Adrenal gland (tissue), 12 donors: Measurements from ENCODE around the gene LMX1B. TPM values are rescaled to one million over a fixed set of nuclear protein-coding genes. Genes with fewer than 3 reads are reported as not detected.

Experiments used
- DNase-seq, 7 donors: peaks; one replicate each; pipeline ENCODE4 v3.0.0-alpha.2; 2019 to 2020
- H3K27ac ChIP-seq, 5 donors: fragments of 200-600 bp; sonication (generic) in 4 of 5; 1 replicate in 3 of 5; 2 replicates in 2 of 5; pipeline versions ENCODE4 v1.5.1 to v1.8.0; 2016 to 2020; ENCODE audit warnings: mild to moderate bottlenecking in 1 of 5
- H3K27me3 ChIP-seq: fragments of 200-600 bp; 2 replicates; pipeline ENCODE4 v1.8.0; 2021
- H3K36me3 ChIP-seq, 2 donors: fragments of 200-600 bp; replicated peaks in 1 of 2; 1 replicate in 1 of 2; 2 replicates in 1 of 2; pipeline versions ENCODE4 v1.5.1 to v1.8.0; 2018 to 2022
- H3K4me1 ChIP-seq, 2 donors: fragments of 200-600 bp; replicated peaks in 1 of 2; 1 replicate in 1 of 2; 2 replicates in 1 of 2; pipeline versions ENCODE4 v1.5.1 to v1.8.0; 2018 to 2021
- H3K4me3 ChIP-seq, 4 donors: fragments of 200-600 bp; sonication (generic) in 3 of 4; one replicate each; pipeline ENCODE4 v1.5.1; 2016 to 2018
- H3K9me3 ChIP-seq, 3 donors: fragments of 200-600 bp; sonication (generic) in 1 of 3; replicated peaks in 1 of 3; 1 replicate in 2 of 3; 2 replicates in 1 of 3; pipeline versions ENCODE4 v1.5.1 to v1.8.0; 2016 to 2021
- CTCF ChIP-seq, 6 experiments: fragments of 450-650 bp in 4 of 6; fragments of 200-600 bp in 2 of 6; sonication (generic) in 1 of 6; IDR thresholded peaks; 1 replicate in 5 of 6; 2 replicates in 1 of 6; pipeline versions ENCODE4 v1.5.1 to v1.8.0; 2016 to 2021; ENCODE audit warnings: antibody characterized with exemption in 6 of 6, mild to moderate bottlenecking in 2 of 6, moderate library complexity in 1 of 6
- POLR2A ChIP-seq, 2 donors: fragments of 450-650 bp; IDR thresholded peaks; one replicate each; pipeline ENCODE4 v1.6.1; 2017; ENCODE audit warnings: antibody characterized with exemption in 2 of 2, mild to moderate bottlenecking in 2 of 2, moderate library complexity in 1 of 2
- WGBS, 4 donors: extraction: QIAGEN DNeasy Blood & Tissue Kit in 2 of 4; methylation state at CpG; one replicate each; pipeline versions ENCODE4 v1.1.5 to v1.1.7; 2013 to 2017; 5-methylcytosine and 5-hydroxymethylcytosine counted together
- intact Hi-C, 2 donors: fragments of 100-400 bp; cut with DNase I; formaldehyde crosslinking; loops; one replicate each; pipeline versions ENCODE4 v1.14.1 to v1.15.0; 2022 to 2023
- polyA plus RNA-seq, 3 donors: library from polyadenylated mRNA; stranded (reverse); fragments of 200-250 nt in 2 of 3; fragments of 350-450 nt in 1 of 3; fragmentation: Illumina TruSeq in 1 of 3; extraction: RNeasy Lipid Tissue Mini Kit (QIAGEN cat#74804) in 1 of 3; gene quantifications; one replicate each; pipeline ENCODE4 v1.2.3, GENCODE V29; 2013 to 2014
- total RNA-seq, 9 donors: library from RNA; depleted of rRNA in 4 of 9; stranded (reverse); fragments of >200 nt in 4 of 9; fragments of 120-200 nt in 1 of 9; fragmentation: NEBNext Ultra II Directional in 1 of 9; extraction: Animal tissue kit (Norgen Biotek cat#: 25700) in 1 of 9; gene quantifications; one replicate each; pipeline versions ENCODE4 v1.1.0 to v1.2.4, GENCODE V29; 2013 to 2023
- donor health status: healthy with polysubstance abuse.
- donor health status: Bipolar disorder and iron deficiency.
- donor health status: DM: yes; HTN: yes; CAD: no.
- donor health status: DM: no; HTN: no; CAD: no.
- donor health status: DM: no; HTN: no; CAD: no.
- donor health status: DM: yes; HTN: yes; CAD: no.

LMX1B gene
- total and polyA plus RNA-seq, 12 donors = under 0.01 to 0.07 TPM; not detected in 10

- Histone ChIP-seq H3K36me3 (no peaks in the 10 kb centered on the region), H3K4me3 (no peak overlapping the region), H3K4me1 (peaks cover 0 to 14% of the 10 kb centered on the region in 2 donors), H3K27me3 (peaks cover 9% of the 10 kb centered on the region), H3K9me3 (no peaks in the 10 kb centered on the region), H3K27ac (no peak overlapping the region)
- no peak for TF ChIP-seq POLR2A (IDR thresholded peaks at IDR 0.05)
- TF ChIP-seq CTCF (IDR thresholded peaks at IDR 0.05) = peak; percentile 73 to 96 (median 88)
- DNase-seq = peak; percentile 71 to 93 (median 85)
- WGBS, 4 donors = 5 to 12% (median 6%) methylated on average over 28 to 36 of the region's 36 CpGs
- intact Hi-C loops = loop anchor here in 1 of 2 donors (1.0 kb wide), 1 partner anchor 76 kb away; no protein-coding TSS in a partner anchor
Observed at GRCh38 chr9:126704892-126705766, 91.4 kb downstream of the LMX1B start.

GRCh38 chr9:126705767-126706697 lies 92.3 kb downstream of the LMX1B start:
- peaks cover 9% of the 10 kb centered on the region for H3K27me3 ChIP-seq

GRCh38 chr9:126706698-126707053 lies 92.9 kb downstream of the LMX1B start:
- TF ChIP-seq CTCF (IDR thresholded peaks at IDR 0.05) (no peak), POLR2A (IDR thresholded peaks at IDR 0.05) (no peak)
- H3K4me1 ChIP-seq = peaks cover 0 to 14% of the 10 kb centered on the region in 2 donors
- H3K36me3 ChIP-seq = no peaks in the 10 kb centered on the region
- no peak overlapping the region for H3K4me3 ChIP-seq
- 66 to 74% (median 70%) methylated on average over 5 of the region's 5 CpGs for WGBS, 4 donors
- no peaks in the 10 kb centered on the region for H3K9me3 ChIP-seq
- no peak for DNase-seq
- peaks cover 9% of the 10 kb centered on the region for H3K27me3 ChIP-seq
- no peak overlapping the region for H3K27ac ChIP-seq
- intact Hi-C loops = loop anchor here in 1 of 2 donors (2.0 kb wide), 1 partner anchor 74 kb away; no protein-coding TSS in a partner anchor

More at GRCh38 chr9:126705767-126706697, 92.3 kb downstream of the LMX1B start:
- peak; percentile 13 to 59 (median 52) for TF ChIP-seq CTCF (IDR thresholded peaks at IDR 0.05)
- no peak for TF ChIP-seq POLR2A (IDR thresholded peaks at IDR 0.05)
- peak in 6 of 7 donors; percentile 38 to 74 (median 62) for DNase-seq
- H3K9me3 ChIP-seq = no peaks in the 10 kb centered on the region
- no peaks in the 10 kb centered on the region for H3K36me3 ChIP-seq
- intact Hi-C loops = loop anchor here (1.0 to 2.0 kb wide), 2 partner anchors 75 kb away; no protein-coding TSS in a partner anchor
- H3K4me1 ChIP-seq = peaks cover 0 to 14% of the 10 kb centered on the region in 2 donors
- 35 to 44% (median 36%) methylated on average over 16 to 41 of the region's 41 CpGs for WGBS, 4 donors
- no peak overlapping the region for H3K4me3 ChIP-seq
- H3K27ac ChIP-seq = no peak overlapping the region
